ENCODE results near the gene CRACDL.

CRACDL gene

GRCh38 chr2:98746426-98746825, 189.6 kb downstream of the CRACDL start:
- peaks cover 27% of the 10 kb centered on the region for H3K4me1 ChIP-seq (ENCODE audit: control insufficient read depth, low read length)
- H3F3A ChIP-seq (ENCODE audit: control insufficient read depth, insufficient read depth) = no peaks in the 10 kb centered on the region
- TF ChIP-seq CTCF (IDR thresholded peaks at IDR 0.05; ENCODE audit: low read depth, low read length, poor library complexity, severe bottlenecking) (no peak), EZH2phosphoT487 (IDR thresholded peaks at IDR 0.05; ENCODE audit: borderline replicate concordance, low read length) (no peak)
- H3K79me2 ChIP-seq (ENCODE audit: control insufficient read depth, low read length) = no peaks in the 10 kb centered on the region
- no peak overlapping the region for H3K4me2 ChIP-seq (ENCODE audit: low read length)
- H3K36me3 ChIP-seq (ENCODE audit: control insufficient read depth, low read length) = no peaks in the 10 kb centered on the region
- H4K20me1 ChIP-seq (ENCODE audit: control insufficient read depth, insufficient read depth, low read depth, low read length) = no peaks in the 10 kb centered on the region
- H3K9me2 ChIP-seq (replicated peaks; ENCODE audit: control insufficient read depth, low read length) = no peaks in the 10 kb centered on the region
- H3K9me3 ChIP-seq (ENCODE audit: control insufficient read depth, insufficient read depth, low read length) = no peaks in the 10 kb centered on the region
- no peaks in the 10 kb centered on the region for H3K27me3 ChIP-seq (ENCODE audit: control insufficient read depth, low read length)
- H3K4me3 ChIP-seq (ENCODE audit: low read length) = no peak overlapping the region
- no peak overlapping the region for H3K27ac ChIP-seq (ENCODE audit: low read depth, low read length)

GRCh38 chr2:98744595-98744994, 191.4 kb downstream of the CRACDL start:
- Histone ChIP-seq H4K20me1 (ENCODE audit: control insufficient read depth, insufficient read depth, low read depth, low read length) (no peaks in the 10 kb centered on the region), H3F3A (ENCODE audit: control insufficient read depth, insufficient read depth) (no peaks in the 10 kb centered on the region), H3K4me3 (ENCODE audit: low read length) (no peak overlapping the region), H3K27ac (ENCODE audit: low read depth, low read length) (no peak overlapping the region), H3K9me3 (ENCODE audit: control insufficient read depth, insufficient read depth, low read length) (no peaks in the 10 kb centered on the region), H3K36me3 (ENCODE audit: control insufficient read depth, low read length) (no peaks in the 10 kb centered on the region), H3K79me2 (ENCODE audit: control insufficient read depth, low read length) (no peaks in the 10 kb centered on the region), H3K4me1 (ENCODE audit: control insufficient read depth, low read length) (peaks cover 27% of the 10 kb centered on the region), H3K9me2 (replicated peaks; ENCODE audit: control insufficient read depth, low read length) (no peaks in the 10 kb centered on the region), H3K4me2 (ENCODE audit: low read length) (no peak overlapping the region), H3K27me3 (ENCODE audit: control insufficient read depth, low read length) (0 out of 2 replicates have a peak, but pooled peaks cover 2% of the 10 kb centered on the region)
- TF ChIP-seq CTCF (IDR thresholded peaks at IDR 0.05; ENCODE audit: low read depth, low read length, poor library complexity, severe bottlenecking) (no peak), EZH2phosphoT487 (IDR thresholded peaks at IDR 0.05; ENCODE audit: borderline replicate concordance, low read length) (no peak)

Measured in DOHH2 (cell line).